Activated CD8-positive, alpha-beta memory T cell treated with anti-CD3 and anti-CD28 coated beads, Interleukin-2, amount 50 U/mL, for 48 hours (primary cell): ENCODE results near the gene SPACA5B.
"Not testable (repeated sequence)": the region's sequence is repeated elsewhere in the genome, so short reads cannot be mapped to it uniquely, and the experiment has no call there.

Experiments used
- DNase-seq: peaks from one replicate; pipeline ENCODE4 v3.0.0-alpha.2; 2020

SPACA5B gene

GRCh38 chrX:48130326-48130725 lies at the start of gene SPACA5B:
Gene SPACA5B, plus strand, starts transcription at chrX:48130626. Its CDS starts 62 bp downstream, at chrX:48130688.
- not testable (repeated sequence) for DNase-seq

- DNase-seq: peak; percentile 51
These were observed 47.2 kb upstream of the SPACA5B start for GRCh38 chrX:48083212-48083611.

- no peak for DNase-seq
These were observed 46.7 kb upstream of the SPACA5B start for GRCh38 chrX:48083706-48084105.

- no peak for DNase-seq
These were observed 44.3 kb upstream of the SPACA5B start for GRCh38 chrX:48086082-48086481.

GRCh38 chrX:48090123-48090522 lies 40.3 kb upstream of the SPACA5B start:
- no peak for DNase-seq

GRCh38 chrX:48092558-48092957 lies 37.9 kb upstream of the SPACA5B start:
- DNase-seq: not testable (repeated sequence)

GRCh38 chrX:48101443-48101842 lies 29.0 kb upstream of the SPACA5B start:
- no peak for DNase-seq

- no peak for DNase-seq
These were observed 27.5 kb upstream of the SPACA5B start for GRCh38 chrX:48102874-48103374.

- DNase-seq: no peak
These were observed 22.7 kb upstream of the SPACA5B start for GRCh38 chrX:48107717-48108116.

- not testable (repeated sequence) for DNase-seq
These were observed 5.1 kb upstream of the SPACA5B start for GRCh38 chrX:48125286-48125685.

- not testable (repeated sequence) for DNase-seq
These were observed 1.9 kb downstream of the SPACA5B start for GRCh38 chrX:48132308-48132844.

GRCh38 chrX:48139076-48139475 lies 8.7 kb downstream of the SPACA5B start:
- DNase-seq: not testable (repeated sequence)

GRCh38 chrX:48141810-48142508 lies 11.5 kb downstream of the SPACA5B start:
- not testable (repeated sequence) for DNase-seq

- not testable (repeated sequence) for DNase-seq
These were observed 12.3 kb downstream of the SPACA5B start for GRCh38 chrX:48142697-48143096.

GRCh38 chrX:48153769-48154168 lies 23.3 kb downstream of the SPACA5B start:
- DNase-seq: no peak

GRCh38 chrX:48154796-48155195 lies 24.4 kb downstream of the SPACA5B start:
- no peak for DNase-seq

GRCh38 chrX:48156014-48156413 lies 25.6 kb downstream of the SPACA5B start:
- DNase-seq: no peak

- DNase-seq: no peak
These were observed 34.8 kb downstream of the SPACA5B start for GRCh38 chrX:48165241-48165640.

GRCh38 chrX:48166322-48166721 lies 35.9 kb downstream of the SPACA5B start:
- DNase-seq: not testable (repeated sequence)

- no peak for DNase-seq
These were observed 49.3 kb downstream of the SPACA5B start for GRCh38 chrX:48179691-48180090.

GRCh38 chrX:48180811-48181210 lies 50.4 kb downstream of the SPACA5B start:
- no peak for DNase-seq

- DNase-seq: not testable (repeated sequence)
These were observed 51.5 kb downstream of the SPACA5B start for GRCh38 chrX:48181882-48182281.
